Measurements from ENCODE around the gene NYNRIN.

DNA sequence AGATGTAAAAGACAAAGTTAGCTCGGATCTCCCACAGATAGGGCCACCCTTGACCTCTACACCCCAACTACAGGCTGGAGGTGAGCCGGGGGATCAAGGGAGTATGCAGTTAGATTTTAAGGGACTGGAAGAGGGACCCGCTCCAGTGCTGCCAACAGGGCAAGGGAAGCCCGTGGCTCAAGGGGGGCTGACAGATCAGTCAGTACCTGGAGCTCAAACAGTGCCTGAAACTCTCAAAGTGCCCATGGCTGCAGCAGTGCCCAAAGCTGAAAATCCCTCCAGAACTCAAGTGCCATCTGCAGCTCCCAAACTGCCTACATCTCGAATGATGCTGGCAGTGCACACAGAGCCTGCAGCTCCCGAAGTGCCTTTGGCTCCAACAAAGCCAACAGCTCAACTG lies 10.4 kb downstream of the NYNRIN start:
- TF ChIP-seq, protein P1, sequence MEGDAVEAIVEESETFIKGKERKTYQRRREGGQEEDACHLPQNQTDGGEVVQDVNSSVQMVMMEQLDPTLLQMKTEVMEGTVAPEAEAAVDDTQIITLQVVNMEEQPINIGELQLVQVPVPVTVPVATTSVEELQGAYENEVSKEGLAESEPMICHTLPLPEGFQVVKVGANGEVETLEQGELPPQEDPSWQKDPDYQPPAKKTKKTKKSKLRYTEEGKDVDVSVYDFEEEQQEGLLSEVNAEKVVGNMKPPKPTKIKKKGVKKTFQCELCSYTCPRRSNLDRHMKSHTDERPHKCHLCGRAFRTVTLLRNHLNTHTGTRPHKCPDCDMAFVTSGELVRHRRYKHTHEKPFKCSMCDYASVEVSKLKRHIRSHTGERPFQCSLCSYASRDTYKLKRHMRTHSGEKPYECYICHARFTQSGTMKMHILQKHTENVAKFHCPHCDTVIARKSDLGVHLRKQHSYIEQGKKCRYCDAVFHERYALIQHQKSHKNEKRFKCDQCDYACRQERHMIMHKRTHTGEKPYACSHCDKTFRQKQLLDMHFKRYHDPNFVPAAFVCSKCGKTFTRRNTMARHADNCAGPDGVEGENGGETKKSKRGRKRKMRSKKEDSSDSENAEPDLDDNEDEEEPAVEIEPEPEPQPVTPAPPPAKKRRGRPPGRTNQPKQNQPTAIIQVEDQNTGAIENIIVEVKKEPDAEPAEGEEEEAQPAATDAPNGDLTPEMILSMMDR (IDR thresholded peaks at IDR 0.05) = no peak
- TF ChIP-seq EZH2 (IDR thresholded peaks at IDR 0.05) = no peak
